Measurements from ENCODE around the gene DGKB.

Gene DGKB

DNA sequence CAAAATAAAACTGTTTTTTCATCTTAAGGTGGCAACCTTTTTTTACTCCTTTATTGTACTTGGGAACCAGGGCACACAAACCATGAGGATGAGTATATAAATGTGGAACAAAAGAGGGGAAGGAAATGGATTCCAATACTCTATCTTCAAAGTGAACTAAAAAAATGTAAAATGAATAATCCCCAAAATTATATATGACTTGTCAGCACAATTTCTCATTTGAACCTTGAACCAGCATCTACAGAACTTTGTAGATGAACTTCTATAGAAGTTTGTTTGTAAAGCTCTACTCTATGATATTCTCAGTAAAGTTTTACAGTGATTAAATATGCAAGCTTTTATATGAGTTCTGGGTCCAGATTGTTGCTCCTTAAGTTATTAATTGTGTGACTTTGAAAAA lies 694.8 kb downstream of the DGKB start:
- DNase-seq (ENCODE audit: low read depth): no peak

DNA sequence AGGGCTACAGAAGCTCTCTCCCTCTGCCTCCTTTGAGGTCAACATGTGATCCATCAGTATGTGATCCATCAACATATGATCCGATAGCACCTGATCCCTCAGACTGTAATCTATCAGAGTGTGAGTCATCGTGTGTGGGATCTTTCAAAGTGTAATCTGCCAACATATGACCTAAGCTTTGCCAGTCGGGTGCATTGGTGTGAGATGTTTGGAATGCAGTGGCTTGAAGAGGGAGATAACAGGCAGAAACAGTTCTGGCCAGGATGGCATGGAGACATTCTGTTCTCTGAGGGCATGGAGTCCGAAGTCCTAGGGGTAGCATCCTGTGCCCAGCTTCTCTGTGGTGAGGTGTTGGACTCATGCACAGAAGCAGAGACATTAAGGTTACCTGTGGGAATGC lies 695.4 kb downstream of the DGKB start:
- DNase-seq (ENCODE audit: low read depth): no peak

DNA sequence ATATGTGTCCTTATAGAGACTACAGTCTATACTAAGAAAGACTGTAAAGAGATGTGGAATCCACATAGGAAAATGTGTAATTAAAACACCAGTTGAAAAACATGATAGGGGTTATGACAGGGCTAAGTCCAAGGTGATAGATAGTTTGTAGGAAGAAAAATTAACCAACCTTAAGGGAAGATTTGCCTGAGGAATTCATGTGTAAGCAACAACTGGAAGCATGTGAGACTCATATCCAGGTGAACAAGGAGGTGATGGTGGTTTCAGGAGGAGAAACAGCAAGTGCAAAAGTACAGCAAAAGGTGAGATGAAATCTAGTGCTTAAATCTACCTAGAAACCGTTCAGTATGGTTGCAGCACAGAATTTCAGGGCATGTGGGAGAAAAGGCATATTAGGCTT lies 696.4 kb downstream of the DGKB start:
- DNase-seq (ENCODE audit: low read depth): no peak

DNA sequence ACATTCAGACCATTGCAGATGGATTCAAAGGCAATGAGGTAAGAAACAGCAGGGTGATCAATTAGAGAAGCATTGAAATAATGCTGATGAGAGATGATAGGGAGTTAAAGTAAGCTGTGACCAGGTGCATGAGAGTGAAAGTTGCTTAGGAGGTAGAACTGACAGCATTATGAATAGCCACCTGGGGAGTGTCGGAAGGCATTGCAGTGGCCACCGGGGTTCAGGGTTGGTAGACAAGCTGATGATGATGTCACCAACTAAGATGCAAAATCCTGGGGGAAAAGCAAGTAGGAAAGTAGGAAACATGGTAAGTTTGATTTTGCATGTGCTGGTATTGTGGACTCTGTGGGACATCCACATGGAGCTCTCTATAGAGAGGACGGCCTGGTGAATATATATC lies 701.2 kb downstream of the DGKB start:
- DNase-seq (ENCODE audit: low read depth): no peak

DNA sequence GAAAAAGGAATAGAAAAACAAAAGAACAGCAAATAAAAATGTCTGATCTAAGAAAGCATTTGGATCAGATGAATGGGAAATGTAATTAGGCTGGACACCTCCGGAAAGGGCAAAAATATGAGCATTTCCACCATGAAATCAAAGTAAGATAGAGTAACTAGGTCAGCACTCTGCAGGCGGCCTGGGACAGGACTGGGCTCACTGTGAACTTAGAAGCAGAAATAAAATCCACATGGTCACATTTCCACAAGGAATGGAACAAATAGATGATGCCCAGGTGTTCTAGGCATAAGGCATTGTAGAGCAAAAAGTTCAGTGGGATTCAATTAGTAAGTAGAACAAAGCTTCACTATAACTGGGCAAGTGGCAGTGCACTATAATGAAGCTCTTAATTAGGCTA lies 703.2 kb downstream of the DGKB start:
- no peak for DNase-seq (ENCODE audit: low read depth)

DNA sequence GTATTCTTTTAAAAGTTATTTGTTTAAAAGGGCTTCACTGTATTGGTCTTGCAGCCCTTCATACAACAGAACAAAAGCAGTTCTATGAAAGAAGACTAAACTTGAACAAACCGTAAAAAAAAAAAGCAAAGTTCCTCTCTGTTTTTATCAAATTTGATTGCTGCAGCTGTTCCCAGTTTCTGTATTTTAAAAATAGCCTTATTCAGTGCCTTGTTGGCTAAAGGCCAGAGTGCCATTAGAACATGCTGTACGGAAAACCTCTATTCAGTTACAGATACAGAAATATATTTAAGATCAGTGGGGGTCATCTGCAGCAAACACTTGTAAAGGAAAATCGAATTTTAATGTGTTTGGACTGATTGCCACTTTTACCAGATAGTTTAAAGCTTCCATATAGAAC lies 705.3 kb downstream of the DGKB start:
- DNase-seq (ENCODE audit: low read depth): peak; percentile 8

- no peak for DNase-seq (ENCODE audit: low read depth)
Observed at GRCh38 chr7:14196555-14196954, 706.0 kb downstream of the DGKB start.

GRCh38 chr7:14195871-14196270 lies 706.7 kb downstream of the DGKB start:
- DNase-seq (ENCODE audit: low read depth): no peak

GRCh38 chr7:14195079-14195478 lies 707.5 kb downstream of the DGKB start:
- no peak for DNase-seq (ENCODE audit: low read depth)

- peak; percentile 9 for DNase-seq (ENCODE audit: low read depth)
Observed at GRCh38 chr7:14191686-14192098, 710.9 kb downstream of the DGKB start.

GRCh38 chr7:14184292-14184864 lies 718.2 kb downstream of the DGKB start:
- no peak for DNase-seq (ENCODE audit: low read depth)

GRCh38 chr7:14179781-14180180 lies 722.8 kb downstream of the DGKB start:
- no peak for DNase-seq (ENCODE audit: low read depth)

GRCh38 chr7:14177876-14178275 lies 724.7 kb downstream of the DGKB start:
- no peak for DNase-seq (ENCODE audit: low read depth)

DNA sequence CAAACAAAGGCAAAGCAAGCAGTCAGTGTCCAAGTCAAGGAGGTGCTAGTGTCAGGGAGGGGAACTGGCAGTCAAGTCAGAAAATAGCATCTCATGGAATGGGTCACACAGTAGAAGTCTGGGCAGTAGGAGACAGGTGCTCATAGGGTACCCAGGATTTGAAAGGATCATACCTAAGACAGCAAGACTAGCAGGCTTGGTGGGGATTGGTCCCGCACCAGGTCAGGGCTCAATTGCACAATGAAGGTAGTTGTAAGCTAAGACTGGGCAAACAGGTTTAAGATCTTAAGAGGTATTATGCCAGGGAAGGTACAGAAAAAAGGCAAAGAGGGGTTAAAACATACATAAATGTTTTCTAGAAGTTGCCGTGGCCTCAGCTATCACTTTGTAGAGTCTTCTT lies 731.7 kb downstream of the DGKB start:
- no peak for DNase-seq (ENCODE audit: low read depth)

GRCh38 chr7:14158111-14158510 lies 744.4 kb downstream of the DGKB start:
- DNase-seq (ENCODE audit: low read depth): no peak

DNA sequence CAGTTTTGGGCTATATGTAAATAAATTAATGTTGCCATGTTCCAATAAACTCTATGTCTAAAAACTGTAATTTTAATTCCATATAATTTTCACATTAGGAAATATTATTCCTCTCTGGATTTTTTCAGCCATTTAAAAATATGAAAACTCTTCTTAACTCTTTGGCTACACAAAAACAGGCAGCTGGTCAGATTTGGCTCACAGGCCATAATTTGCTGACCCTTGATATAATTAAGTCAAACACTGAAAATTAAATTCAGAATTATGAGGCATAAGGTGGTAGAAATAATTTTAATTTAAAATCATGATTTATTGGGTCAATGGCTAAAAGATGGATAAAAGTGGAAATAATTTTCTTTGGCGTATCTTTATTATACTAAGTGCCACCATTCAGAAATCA lies 746.1 kb downstream of the DGKB start:
- DNase-seq (ENCODE audit: low read depth): no peak

- no peak for DNase-seq (ENCODE audit: low read depth)
Observed at GRCh38 chr7:14148974-14149373, 753.6 kb downstream of the DGKB start.

GRCh38 chr7:14147532-14147931 lies 755.0 kb downstream of the DGKB start:
- DNase-seq (ENCODE audit: low read depth): no peak

DNA sequence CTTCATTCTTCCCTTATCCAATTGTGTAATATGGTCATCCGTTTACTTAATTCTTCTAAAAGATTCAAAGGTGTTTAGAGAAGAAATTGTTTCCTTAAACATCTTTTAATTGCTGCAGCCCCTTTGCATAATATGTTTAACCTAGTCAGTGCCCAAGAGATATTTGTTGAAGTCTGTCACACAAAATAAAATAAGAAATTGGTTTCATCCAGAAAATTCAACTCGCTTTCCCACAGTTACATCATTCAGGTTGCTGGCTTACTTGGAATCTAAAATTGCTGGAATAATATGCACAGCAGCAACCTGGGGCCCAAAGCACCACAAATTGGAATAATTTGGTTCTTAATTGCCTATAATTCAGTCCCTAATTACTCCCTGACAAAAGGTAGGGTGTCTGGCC lies 758.0 kb downstream of the DGKB start:
- no peak for DNase-seq (ENCODE audit: low read depth)

DNA sequence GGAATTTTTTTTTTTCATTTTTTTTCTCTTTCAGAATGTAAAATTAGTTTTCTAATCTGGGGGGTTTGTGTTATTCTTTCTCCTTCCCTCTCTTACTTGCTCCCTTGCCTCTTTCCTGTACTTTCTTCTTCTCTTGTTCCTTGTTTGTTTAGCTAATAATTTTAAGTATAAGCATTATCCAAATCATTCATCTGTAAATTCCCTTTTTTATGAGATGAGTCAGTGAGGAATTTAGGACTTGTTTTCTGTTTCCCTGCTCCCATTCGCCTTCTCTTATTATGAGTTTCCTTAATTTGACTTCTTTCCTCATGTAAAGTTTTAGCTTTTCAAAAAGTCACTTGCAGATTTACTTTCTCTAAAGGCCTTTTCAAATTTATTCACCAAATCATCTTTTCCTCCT lies 758.4 kb downstream of the DGKB start:
- DNase-seq (ENCODE audit: low read depth): no peak

DNA sequence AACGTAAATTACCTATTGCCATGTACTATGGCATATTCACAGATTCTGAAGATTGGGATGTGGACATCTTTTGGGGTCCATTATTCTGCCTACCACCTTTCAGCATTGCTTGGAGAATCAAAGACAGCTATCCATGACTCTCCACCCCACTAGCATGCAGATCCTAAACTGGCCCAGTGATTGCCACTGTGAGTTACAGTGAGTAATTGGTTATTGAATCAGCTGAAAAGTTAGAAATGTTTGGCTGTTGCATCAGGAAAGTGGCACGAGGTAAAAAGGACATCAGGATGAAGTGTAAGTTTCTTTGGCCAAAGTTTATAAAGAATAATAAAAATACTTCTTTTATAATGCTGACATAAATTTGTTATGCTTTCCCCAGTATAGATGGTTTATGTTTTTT lies 764.9 kb downstream of the DGKB start:
- DNase-seq (ENCODE audit: low read depth): no peak

DNA sequence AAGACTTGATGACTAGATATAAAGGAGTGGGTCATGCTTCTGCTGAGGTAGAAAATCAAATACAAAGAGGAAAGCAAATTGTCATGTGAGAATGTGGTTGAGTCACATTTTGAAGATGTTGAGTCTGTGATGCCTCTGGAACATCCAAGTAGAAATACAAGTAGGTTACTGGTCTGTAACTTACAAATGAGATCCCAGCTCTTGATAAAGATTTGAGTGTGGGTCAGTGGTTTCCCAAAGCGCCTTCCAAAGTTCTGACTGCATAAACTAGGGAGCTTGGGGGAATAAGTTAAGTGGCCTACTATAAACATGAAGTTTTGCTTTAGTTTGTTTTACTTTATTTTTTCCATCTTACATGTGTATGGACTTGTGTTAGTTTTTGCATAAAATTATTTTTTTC lies 768.8 kb downstream of the DGKB start:
- no peak for DNase-seq (ENCODE audit: low read depth)

DNA sequence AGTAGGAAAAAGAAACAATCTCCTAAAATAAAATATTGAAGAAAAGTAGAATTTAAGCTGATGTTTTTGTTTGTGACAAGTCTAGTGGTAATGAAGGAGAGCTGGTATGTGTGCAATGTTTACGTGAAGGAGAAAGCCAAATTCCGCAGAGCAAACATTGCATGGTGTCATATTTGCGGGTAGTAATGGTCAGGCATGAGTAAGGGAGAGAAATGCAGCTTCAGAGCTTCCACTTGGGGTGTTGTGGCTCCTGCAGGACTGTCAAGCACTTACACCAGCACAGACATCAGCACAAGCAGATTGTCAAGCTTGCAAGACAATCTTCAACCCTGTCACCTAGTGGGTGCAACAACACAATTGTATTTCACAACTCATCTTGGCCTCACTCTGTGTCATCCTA lies 776.6 kb downstream of the DGKB start:
- DNase-seq (ENCODE audit: low read depth): peak; percentile 84

- no peak for DNase-seq (ENCODE audit: low read depth)
Observed at GRCh38 chr7:14124716-14125115, 777.8 kb downstream of the DGKB start.

DNA sequence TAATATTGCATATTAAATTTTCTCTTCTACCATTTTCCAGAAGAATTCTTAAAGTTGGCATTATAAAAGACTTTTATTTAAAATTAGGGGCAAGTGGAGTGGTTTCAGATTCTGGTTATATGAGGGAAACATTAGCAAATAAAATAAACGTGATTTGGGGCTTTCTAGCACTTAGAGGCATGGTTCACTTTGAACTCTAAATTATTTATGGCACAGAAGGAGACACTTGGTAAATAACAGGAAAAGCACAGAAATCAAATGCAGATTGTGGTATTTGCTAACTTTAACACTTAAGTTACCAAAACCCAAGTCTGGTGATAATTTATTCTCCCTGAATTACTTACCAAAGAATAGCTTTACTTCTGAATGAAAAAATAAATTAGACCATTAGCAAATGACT lies 778.6 kb downstream of the DGKB start:
- no peak for DNase-seq (ENCODE audit: low read depth)
